Activated CD8-positive, alpha-beta memory T cell treated with anti-CD3 and anti-CD28 coated beads, Interleukin-2, amount 50 U/mL, for 4 hours (primary cell): ENCODE results near the gene S100A1.

Experiments used
- DNase-seq: peaks from one replicate; pipeline ENCODE4 v3.0.0-alpha.2; 2020

The S100A1 gene

GRCh38 chr1:153610811-153611301 lies 17.4 kb upstream of the S100A1 start:
- no peak for DNase-seq

GRCh38 chr1:153611356-153611755 lies 16.9 kb upstream of the S100A1 start:
- DNase-seq: no peak

GRCh38 chr1:153612111-153612754 lies 16.0 kb upstream of the S100A1 start:
- DNase-seq: no peak

GRCh38 chr1:153612755-153613331 lies 15.4 kb upstream of the S100A1 start, which contains the start of gene S100A16:
Gene S100A16 (minus strand): TSS chr1:153613137. CDS start chr1:153608151, 4,986 bp downstream.
- no peak for DNase-seq

GRCh38 chr1:153613406-153613805 lies 14.8 kb upstream of the S100A1 start:
- no peak for DNase-seq

- no peak for DNase-seq
These were observed 13.9 kb upstream of the S100A1 start for GRCh38 chr1:153614189-153614900.

GRCh38 chr1:153614906-153615305 lies 13.3 kb upstream of the S100A1 start:
- DNase-seq: no peak

GRCh38 chr1:153615406-153615805 lies 12.8 kb upstream of the S100A1 start:
- no peak for DNase-seq

GRCh38 chr1:153616144-153616916 lies 11.9 kb upstream of the S100A1 start, which contains the start of gene S100A14:
Gene S100A14 (minus strand): TSS chr1:153616325. CDS start chr1:153615858, 467 bp downstream.
- no peak for DNase-seq

GRCh38 chr1:153616917-153617311 lies 11.3 kb upstream of the S100A1 start:
- DNase-seq: no peak

GRCh38 chr1:153617663-153618062 lies 10.6 kb upstream of the S100A1 start:
- DNase-seq: peak; percentile 73

- DNase-seq: no peak
These were observed 9.1 kb upstream of the S100A1 start for GRCh38 chr1:153619171-153619570.

- no peak for DNase-seq
These were observed 5.1 kb upstream of the S100A1 start for GRCh38 chr1:153623101-153623500.

GRCh38 chr1:153624965-153625611 lies 3.1 kb upstream of the S100A1 start:
- DNase-seq: no peak

GRCh38 chr1:153626477-153626903 lies 1.7 kb upstream of the S100A1 start:
- DNase-seq: no peak

- DNase-seq: no peak
These were observed 1.1 kb upstream of the S100A1 start, which contains the start of gene S100A13 for GRCh38 chr1:153626904-153627714. Gene S100A13 (minus strand): TSS chr1:153627505. CDS start chr1:153626472, 1,033 bp downstream.

- DNase-seq: no peak
These were observed 556 bp downstream of the S100A1 start for GRCh38 chr1:153628638-153629342.

GRCh38 chr1:153629343-153629665 lies 1.1 kb downstream of the S100A1 start:
- DNase-seq: no peak

- DNase-seq: no peak
These were observed 1.7 kb downstream of the S100A1 start for GRCh38 chr1:153629971-153630370.

GRCh38 chr1:153630384-153630783 lies 2.1 kb downstream of the S100A1 start:
- DNase-seq: no peak
